ENCODE data around the gene THSD4. TPM values are rescaled to one million over a fixed set of nuclear protein-coding genes. Genes with fewer than 3 reads are reported as not detected.

THSD4 gene
- total and polyA plus RNA-seq, 2 of the 8 experiments (the other 6 are each of a cell fraction or from before 2014, with no cell fraction given), result 2.5 to 6.2 TPM

GRCh38 chr15:71249986-71250385 lies 134.7 kb downstream of the THSD4 start:
- ChIA-PET CTCF (ENCODE audit: partially characterized antibody) (interaction anchor here (1.0 kb wide), 1 partner anchor 191 kb away, joined by 3 read pairs; no protein-coding TSS in a partner anchor), POLR2A (ENCODE audit: partially characterized antibody) (no interaction called here)
- no peaks in the 10 kb centered on the region for H3K79me2 ChIP-seq (ENCODE audit: control insufficient read depth in 1 of 2, insufficient read depth in 2 of 2, low read length in 2 of 2)
- H2BK120ac ChIP-seq (replicated peaks; ENCODE audit: low read depth, low read length), result no peak overlapping the region
- H2BK5ac ChIP-seq (ENCODE audit: low read depth, low read length), result no peak overlapping the region
- no peaks in the 10 kb centered on the region for H3K27me3 ChIP-seq (replicated peaks in 1 of 4; ENCODE audit: control insufficient read depth in 3 of 4, extremely low read depth in 1 of 4, insufficient read depth in 3 of 4, low read length in 3 of 4)
- no peak overlapping the region for H2AFZ ChIP-seq (ENCODE audit: low read length)
- H3K14ac ChIP-seq (ENCODE audit: insufficient read length), result no peak overlapping the region
- H4K91ac ChIP-seq (replicated peaks; ENCODE audit: insufficient read length, low read length), result no peak overlapping the region
- H3K27ac ChIP-seq (ENCODE audit: low read depth, low read length), result no peak overlapping the region
- H3K23ac ChIP-seq (ENCODE audit: insufficient read length), result no peak overlapping the region
- WGBS, 2 experiments (ENCODE audit: extremely low coverage in 1 of 2, insufficient coverage in 1 of 2, insufficient read length in 1 of 2, insufficient replicate concordance in 2 of 2, low coverage in 1 of 2, low lambda C conversion rate in 2 of 2, missing lambda C conversion rate in 1 of 2), result 94% methylated on average over 4 of the region's 4 CpGs; no CpG with 5 or more reads in 1 of the 2 experiments
- FAIRE-seq (no peak), DNase-seq (ENCODE audit: low read depth in 1 of 2, low spot score in 2 of 2) (no peak)
- no peaks in the 10 kb centered on the region for H4K20me1 ChIP-seq (replicated peaks in 1 of 2; ENCODE audit: control insufficient read depth in 1 of 2, insufficient read depth in 2 of 2, low read length in 2 of 2)
- H2AK5ac ChIP-seq (ENCODE audit: low read depth, low read length), result no peak overlapping the region
- H2BK15ac ChIP-seq (ENCODE audit: low read length), result no peak overlapping the region
- no peaks in the 10 kb centered on the region for H3K4me1 ChIP-seq (replicated peaks in 1 of 4; ENCODE audit: control insufficient read depth in 3 of 4, insufficient read depth in 4 of 4, low read length in 3 of 4)
- no peak overlapping the region for H3K4me3 ChIP-seq (ENCODE audit: extremely low read depth in 1 of 4, insufficient read depth in 2 of 4, low read depth in 3 of 4, low read length in 4 of 4)
- no peak overlapping the region for H3K18ac ChIP-seq (ENCODE audit: extremely low read depth, low read length)
- H2BK20ac ChIP-seq (ENCODE audit: low read length), result no peak overlapping the region
- no peak overlapping the region for H2BK12ac ChIP-seq (ENCODE audit: low read depth, low read length)
- H3K9ac ChIP-seq (replicated peaks in 1 of 4; ENCODE audit: extremely low read depth in 1 of 4, low read depth in 3 of 4, low read length in 3 of 4), result no peak overlapping the region
- H3K23me2 ChIP-seq (ENCODE audit: low read depth, low read length), result no peaks in the 10 kb centered on the region
- no peaks in the 10 kb centered on the region for H3K9me3 ChIP-seq (ENCODE audit: insufficient read depth in 2 of 2, low read depth in 1 of 2, low read length in 1 of 2)
- H3K79me1 ChIP-seq (ENCODE audit: low read depth, low read length), result no peaks in the 10 kb centered on the region
- no peak overlapping the region for H3K56ac ChIP-seq (replicated peaks; ENCODE audit: insufficient read length, low read depth, low read length)
- H4K5ac ChIP-seq (ENCODE audit: insufficient read length, low read depth, low read length), result no peak overlapping the region
- H3K4me2 ChIP-seq (ENCODE audit: insufficient read depth in 1 of 2, low read depth in 2 of 2, low read length in 2 of 2), result no peak overlapping the region
- H4K8ac ChIP-seq (ENCODE audit: extremely low read depth, insufficient read depth, low read length), result no peak overlapping the region
- H3K36me3 ChIP-seq (ENCODE audit: control insufficient read depth in 2 of 4, insufficient read depth in 4 of 4, low read length in 3 of 4), result no peaks in the 10 kb centered on the region
- no peak overlapping the region for H3K4ac ChIP-seq (replicated peaks; ENCODE audit: insufficient read length, low read depth, low read length)
- TF ChIP-seq ZNF274 (IDR thresholded peaks at IDR 0.05; ENCODE audit: borderline replicate concordance, extremely low read depth, low read length) (no peak), KDM4A (IDR thresholded peaks at IDR 0.05; ENCODE audit: low read depth, low read length, severe bottlenecking) (no peak), RBBP5 (IDR thresholded peaks at IDR 0.05; ENCODE audit: borderline replicate concordance, low read depth, low read length) (no peak), TAF1 (IDR thresholded peaks at IDR 0.05; ENCODE audit: low read depth, low read length) (no peak), NANOG (IDR thresholded peaks at IDR 0.05; ENCODE audit: insufficient read depth, low read depth, low read length, poor library complexity, severe bottlenecking) (no peak), TAF7 (optimal IDR thresholded peaks at IDR 0.05; ENCODE audit: borderline replicate concordance, low read depth, low read length) (no peak), SAP30 (IDR thresholded peaks at IDR 0.05; ENCODE audit: insufficient read depth, insufficient replicate concordance, low read length) (no peak), SIX5 (IDR thresholded peaks at IDR 0.05; ENCODE audit: low read depth, low read length) (no peak), JUND (IDR thresholded peaks at IDR 0.05; ENCODE audit: low read length) (no peak), FOSL1 (IDR thresholded peaks at IDR 0.05; ENCODE audit: insufficient read depth, low read depth, low read length) (no peak), BCL11A (IDR thresholded peaks at IDR 0.05; ENCODE audit: low read depth in 2 of 2, low read length in 2 of 2) (no peak), RFX5 (IDR thresholded peaks at IDR 0.05; ENCODE audit: borderline replicate concordance, low read depth, low read length) (no peak), POLR2A (IDR thresholded peaks at IDR 0.05; ENCODE audit: control extremely low read depth in 1 of 2, low read depth in 2 of 2, low read length in 2 of 2) (no peak), CBX8 (IDR thresholded peaks at IDR 0.05; ENCODE audit: borderline replicate concordance, low read depth, low read length) (no peak), SP1 (IDR thresholded peaks at IDR 0.05; ENCODE audit: low read depth, low read length) (no peak), TEAD4 (IDR thresholded peaks at IDR 0.05; ENCODE audit: low read depth, low read length) (no peak)

All from H1 (cell line).